ENCODE measurements around the gene PDIA3. TPM values are rescaled to one million over a fixed set of nuclear protein-coding genes. Genes with fewer than 3 reads are reported as not detected.
"Not testable (repeated sequence)": the region's sequence is repeated elsewhere in the genome, so short reads cannot be mapped to it uniquely, and the experiment has no call there.

The PDIA3 gene
- total RNA-seq, 1 donor from 2014 or later = 448 TPM

DNA sequence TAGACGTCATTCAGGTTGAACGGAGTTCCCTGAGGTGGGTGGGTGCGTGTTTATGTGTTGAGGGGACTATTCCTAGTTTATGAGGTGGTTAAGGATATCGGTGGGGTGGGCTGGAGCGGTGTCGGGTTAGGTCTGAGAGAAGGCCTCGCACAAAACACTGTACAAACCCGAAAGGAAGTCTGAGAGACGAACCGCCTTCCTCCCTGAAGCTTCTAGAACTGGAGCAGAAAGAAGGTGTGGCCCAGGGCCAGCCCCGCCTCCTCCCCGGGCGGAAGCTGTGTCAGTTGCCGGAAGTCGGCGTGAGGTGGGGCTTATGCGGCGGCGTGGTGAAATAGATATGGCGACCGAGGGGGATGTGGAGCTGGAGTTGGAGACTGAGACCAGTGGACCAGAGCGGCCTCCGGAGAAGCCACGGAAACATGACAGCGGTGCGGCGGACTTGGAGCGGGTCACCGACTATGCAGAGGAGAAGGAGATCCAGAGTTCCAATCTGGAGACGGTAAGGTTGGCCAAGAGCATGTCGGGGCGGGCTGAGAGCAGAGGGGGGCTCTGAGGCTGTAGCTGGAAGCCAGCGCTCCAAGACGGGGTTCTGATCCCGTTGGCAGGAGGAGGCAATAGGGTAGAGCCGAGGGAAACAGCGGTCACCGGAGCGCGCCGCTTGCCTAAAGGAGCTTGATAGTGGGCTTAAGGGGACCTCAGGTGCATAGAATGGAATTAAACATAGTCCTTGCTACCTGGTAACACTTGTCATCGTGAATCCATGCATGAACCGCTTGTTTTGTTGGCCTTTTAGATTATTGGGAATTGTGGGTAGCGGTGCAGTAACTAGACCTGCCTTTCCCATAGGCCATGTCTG, 54.3 kb downstream of the PDIA3 start, which contains the start of gene HYPK:
Gene HYPK, plus strand, starts transcription at position 314 of the 856 bp plus-strand sequence. Its CDS starts 24 bp downstream, at position 338.
- Mint-ChIP-seq H3K4me3 (peak within 1 kb of the TSS; percentile 99), H3K4me1 (peaks cover 24% of the 10 kb centered on the region), H3K36me3 (peaks cover 24% of the 10 kb centered on the region), H3K27ac (peak within 1 kb of the TSS; percentile 99), H3K27me3 (ENCODE audit: low read depth) (no peaks in the 10 kb centered on the region), H3K9me3 (no peaks in the 10 kb centered on the region)
- peak; percentile 73 to 87 for DNase-seq (ENCODE audit: low spot score in 2 of 2, unreplicated experiment in 2 of 2)
- TF ChIP-seq, protein P1, sequence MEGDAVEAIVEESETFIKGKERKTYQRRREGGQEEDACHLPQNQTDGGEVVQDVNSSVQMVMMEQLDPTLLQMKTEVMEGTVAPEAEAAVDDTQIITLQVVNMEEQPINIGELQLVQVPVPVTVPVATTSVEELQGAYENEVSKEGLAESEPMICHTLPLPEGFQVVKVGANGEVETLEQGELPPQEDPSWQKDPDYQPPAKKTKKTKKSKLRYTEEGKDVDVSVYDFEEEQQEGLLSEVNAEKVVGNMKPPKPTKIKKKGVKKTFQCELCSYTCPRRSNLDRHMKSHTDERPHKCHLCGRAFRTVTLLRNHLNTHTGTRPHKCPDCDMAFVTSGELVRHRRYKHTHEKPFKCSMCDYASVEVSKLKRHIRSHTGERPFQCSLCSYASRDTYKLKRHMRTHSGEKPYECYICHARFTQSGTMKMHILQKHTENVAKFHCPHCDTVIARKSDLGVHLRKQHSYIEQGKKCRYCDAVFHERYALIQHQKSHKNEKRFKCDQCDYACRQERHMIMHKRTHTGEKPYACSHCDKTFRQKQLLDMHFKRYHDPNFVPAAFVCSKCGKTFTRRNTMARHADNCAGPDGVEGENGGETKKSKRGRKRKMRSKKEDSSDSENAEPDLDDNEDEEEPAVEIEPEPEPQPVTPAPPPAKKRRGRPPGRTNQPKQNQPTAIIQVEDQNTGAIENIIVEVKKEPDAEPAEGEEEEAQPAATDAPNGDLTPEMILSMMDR (IDR thresholded peaks at IDR 0.05; ENCODE audit: unreplicated experiment) = no peak

DNA sequence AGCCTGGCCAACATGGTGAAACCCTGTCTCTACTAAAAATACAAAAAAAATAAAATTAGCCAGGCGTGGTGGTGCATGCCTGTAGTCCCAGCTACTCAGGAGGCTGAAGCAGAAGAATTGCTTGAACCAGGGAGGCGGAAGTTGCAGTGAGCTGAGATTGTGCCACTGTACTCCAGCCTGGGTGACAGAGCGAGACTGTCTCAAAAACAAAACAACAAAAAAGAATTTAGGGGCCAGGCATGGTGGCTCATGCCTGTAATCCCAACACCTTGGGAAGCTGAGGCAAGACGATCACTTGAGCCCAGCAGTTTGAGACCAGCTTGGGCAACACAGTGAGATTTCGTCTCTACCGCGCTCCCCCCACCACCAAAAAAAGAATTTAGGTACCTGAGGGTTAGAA, 56.4 kb downstream of the PDIA3 start:
- H3K9me3 Mint-ChIP-seq; H3K4me3 Mint-ChIP-seq; DNase-seq (ENCODE audit: low spot score in 2 of 2, unreplicated experiment in 2 of 2); H3K27me3 Mint-ChIP-seq (ENCODE audit: low read depth); H3K27ac Mint-ChIP-seq: not testable (repeated sequence)
- Mint-ChIP-seq H3K36me3 (peaks cover 33% of the 10 kb centered on the region), H3K4me1 (peaks cover 24% of the 10 kb centered on the region)

DNA sequence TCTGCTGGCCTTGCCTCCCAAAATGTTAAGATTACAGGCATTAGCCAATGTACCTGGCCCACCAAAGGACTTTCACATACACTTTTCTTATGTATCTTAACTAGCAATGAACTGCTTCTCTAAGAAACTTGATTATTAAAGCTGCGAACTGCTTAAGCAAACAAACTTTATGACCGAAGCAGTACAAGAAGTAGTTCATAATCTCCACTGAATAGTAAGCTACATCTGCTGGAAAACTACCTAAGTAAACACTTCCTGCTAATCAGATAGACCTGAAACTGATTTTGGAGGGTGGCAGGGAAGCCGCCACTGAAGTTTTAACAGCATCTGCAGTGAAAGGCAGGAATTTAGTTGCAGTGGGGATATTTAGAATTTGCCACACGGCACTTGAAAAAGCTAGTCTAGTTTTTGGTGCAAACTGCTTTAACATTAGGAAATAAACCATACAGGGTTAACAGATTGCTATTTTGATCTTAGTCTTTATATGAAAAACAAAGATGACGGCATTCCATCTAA, 62.3 kb downstream of the PDIA3 start:
- no peak for DNase-seq (ENCODE audit: low spot score in 2 of 2, unreplicated experiment in 2 of 2)
- H3K9me3 Mint-ChIP-seq = no peaks in the 10 kb centered on the region
- H3K4me3 Mint-ChIP-seq = no peak overlapping the region
- TF ChIP-seq, protein P1 (IDR thresholded peaks at IDR 0.05; ENCODE audit: unreplicated experiment) = no peak
- H3K27ac Mint-ChIP-seq = no peak overlapping the region
- no peaks in the 10 kb centered on the region for H3K27me3 Mint-ChIP-seq (ENCODE audit: low read depth)
- no peaks in the 10 kb centered on the region for H3K4me1 Mint-ChIP-seq
- H3K36me3 Mint-ChIP-seq = peaks cover 51% of the 10 kb centered on the region

DNA sequence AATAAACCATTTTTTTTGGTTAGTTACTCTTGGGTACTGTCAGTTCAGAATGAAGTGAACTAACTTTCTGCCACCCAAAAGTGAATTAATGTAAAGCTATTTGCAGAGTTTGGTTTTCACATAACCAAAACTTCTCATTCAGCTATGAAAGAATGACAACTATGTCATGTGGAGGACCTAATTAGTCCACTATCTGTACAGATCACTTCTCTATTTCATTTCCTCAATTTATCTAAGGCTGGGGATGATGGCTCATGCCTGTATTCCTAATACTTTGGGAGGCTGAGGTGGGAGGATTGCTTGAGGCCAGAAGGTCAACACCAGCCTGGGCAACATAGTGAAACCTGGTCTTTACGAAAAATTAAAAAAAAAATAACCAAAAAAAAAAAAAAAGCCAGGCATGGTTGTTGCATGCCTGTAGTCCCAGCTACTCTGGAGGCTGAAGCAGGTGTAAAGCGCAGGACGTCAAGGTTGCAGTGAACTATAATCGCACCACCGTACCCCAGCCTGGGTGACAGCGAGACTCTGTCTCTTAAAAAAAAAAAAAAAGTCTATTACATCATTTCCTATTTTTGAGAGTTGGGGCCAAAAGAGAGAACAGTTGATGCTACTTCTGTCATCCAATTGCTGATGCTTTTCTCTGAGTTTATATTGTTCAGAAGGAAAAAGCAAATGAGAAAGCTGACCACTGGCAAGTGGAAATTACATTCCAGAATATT, 62.9 kb downstream of the PDIA3 start:
- H3K27ac Mint-ChIP-seq = no peak overlapping the region
- no peaks in the 10 kb centered on the region for H3K27me3 Mint-ChIP-seq (ENCODE audit: low read depth)
- TF ChIP-seq, protein P1 (IDR thresholded peaks at IDR 0.05; ENCODE audit: unreplicated experiment) = no peak
- no peaks in the 10 kb centered on the region for H3K4me1 Mint-ChIP-seq
- no peaks in the 10 kb centered on the region for H3K9me3 Mint-ChIP-seq
- peaks cover 52% of the 10 kb centered on the region for H3K36me3 Mint-ChIP-seq
- no peak for DNase-seq (ENCODE audit: low spot score in 2 of 2, unreplicated experiment in 2 of 2)
- H3K4me3 Mint-ChIP-seq = no peak overlapping the region

DNA sequence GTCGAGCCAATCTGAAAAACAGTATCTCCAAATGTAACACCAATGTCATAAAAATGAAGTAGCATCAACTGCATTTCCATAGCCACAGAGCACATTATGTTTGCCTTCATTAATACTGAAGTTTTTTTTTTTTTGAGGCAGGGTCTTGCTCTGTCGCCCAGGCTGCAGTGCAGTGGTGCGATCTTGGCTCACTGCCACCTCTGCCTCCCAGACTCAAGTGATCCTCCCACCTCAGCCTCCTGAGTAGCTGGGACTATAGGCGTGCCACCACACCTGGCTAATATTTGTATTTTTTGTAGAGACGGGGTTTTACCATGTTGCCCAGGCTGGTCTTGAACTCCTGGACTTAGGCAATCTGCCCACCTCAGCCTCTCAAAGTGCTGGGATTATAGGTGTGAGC, 68.8 kb downstream of the PDIA3 start:
- DNase-seq (ENCODE audit: low spot score in 2 of 2, unreplicated experiment in 2 of 2); H3K9me3 Mint-ChIP-seq; H3K27ac Mint-ChIP-seq; H3K4me1 Mint-ChIP-seq; H3K27me3 Mint-ChIP-seq (ENCODE audit: low read depth); H3K4me3 Mint-ChIP-seq: not testable (repeated sequence)
- peaks cover 27% of the 10 kb centered on the region for H3K36me3 Mint-ChIP-seq

DNA sequence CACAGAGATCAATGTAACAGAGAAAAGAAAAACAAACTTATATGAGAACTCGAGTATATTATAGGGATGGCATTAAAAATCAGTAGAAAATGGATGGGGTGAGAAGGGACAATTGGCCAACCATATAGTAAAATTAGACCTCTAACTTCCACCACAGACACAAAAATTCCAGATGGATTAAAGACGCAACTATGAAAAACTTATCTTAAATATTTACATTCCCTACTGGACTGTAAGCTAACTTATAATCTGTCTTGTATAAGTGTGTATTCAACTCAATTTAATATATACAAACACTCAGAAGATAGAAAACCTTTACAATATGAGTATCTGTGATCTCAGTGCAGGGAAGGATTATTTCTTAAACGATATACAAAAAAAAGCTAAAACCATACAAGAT, 75.3 kb downstream of the PDIA3 start:
- DNase-seq (ENCODE audit: low spot score in 2 of 2, unreplicated experiment in 2 of 2) = no peak
- Mint-ChIP-seq H3K4me3 (peak overlapping the region; percentile 23), H3K27ac (peak overlapping the region; percentile 75), H3K27me3 (ENCODE audit: low read depth) (no peaks in the 10 kb centered on the region), H3K36me3 (peaks cover 9% of the 10 kb centered on the region), H3K4me1 (peaks cover 13% of the 10 kb centered on the region), H3K9me3 (peaks cover 3% of the 10 kb centered on the region)
- TF ChIP-seq, protein P1 (IDR thresholded peaks at IDR 0.05; ENCODE audit: unreplicated experiment) = no peak

Small RNA genes lying within 50 kb of the gene (microRNA-seq; reads per million reads assigned to microRNA genes)
- 2.6 reads per million for gene MIR1282

Other genes starting within 250 kb of the PDIA3 start
- 13.7 to 13.9 TPM (median 13.7 TPM) in 3 replicates for gene MAP1A, start 228.8 kb upstream of the PDIA3 start, total RNA-seq
- 53.2 to 61.5 TPM (median 56.0 TPM) in 3 replicates for gene PPIP5K1, start 156.2 kb upstream of the PDIA3 start, total RNA-seq
- 0.20 to 0.44 TPM in 2 of 3 replicates, not detected in the other for gene CKMT1B, start 152.4 kb upstream of the PDIA3 start, total RNA-seq
- gene STRC, start 127.6 kb upstream of the PDIA3 start, total RNA-seq = 2.1 to 2.9 TPM (median 2.7 TPM) in 3 replicates
- gene CATSPER2, start 97.6 kb upstream of the PDIA3 start, total RNA-seq = 6.6 to 11.2 TPM (median 7.8 TPM) in 3 replicates
- 0.29 to 0.42 TPM in 2 of 3 replicates, not detected in the other for gene CKMT1A, start 52.6 kb upstream of the PDIA3 start, total RNA-seq
- gene ELL3, start 30.5 kb downstream of the PDIA3 start, total RNA-seq = 0.69 to 1.2 TPM (median 0.90 TPM) in 3 replicates
- 539 to 557 TPM (median 540 TPM) in 3 replicates for gene SERF2, start 45.9 kb downstream of the PDIA3 start, total RNA-seq
- gene SERINC4, start 53.8 kb downstream of the PDIA3 start, total RNA-seq = 0.09 to 0.20 TPM (median 0.18 TPM) in 3 replicates
- 15.6 to 21.3 TPM (median 18.6 TPM) in 3 replicates for gene HYPK, start 54.2 kb downstream of the PDIA3 start, total RNA-seq
- gene MFAP1, start 78.3 kb downstream of the PDIA3 start, total RNA-seq = 27.7 to 31.2 TPM (median 30.9 TPM) in 3 replicates
- 7.8 to 8.0 TPM (median 7.8 TPM) in 3 replicates for gene WDR76, start 80.6 kb downstream of the PDIA3 start, total RNA-seq

All from mesothelial cell of epicardium (in vitro differentiated cells).